ENCODE results near the gene AMBN.

DNA sequence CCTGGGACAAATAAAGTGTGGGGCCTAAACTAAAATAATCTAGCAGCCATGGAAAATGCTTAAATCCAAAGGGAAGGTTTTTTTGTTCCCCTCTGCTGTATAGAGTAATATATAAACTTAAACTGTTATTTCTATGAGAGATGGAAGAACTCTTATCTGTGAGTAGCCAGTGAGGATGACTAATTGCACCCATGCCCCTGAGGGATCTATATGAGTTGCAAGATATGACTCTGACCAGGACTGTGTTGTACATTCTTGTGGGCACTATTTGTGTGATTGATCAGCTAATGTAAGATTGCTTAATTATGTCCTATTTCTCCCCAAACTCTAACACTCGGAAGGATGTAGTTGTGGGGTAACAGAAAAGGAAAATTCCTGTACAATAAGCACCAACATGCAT, 35.2 kb upstream of the AMBN start:
- TF ChIP-seq TAF1 (IDR thresholded peaks at IDR 0.05; ENCODE audit: low read depth), result no peak
- no peak for TF ChIP-seq ZBTB7A (IDR thresholded peaks at IDR 0.05; ENCODE audit: low read depth)
- no peak for TF ChIP-seq YY1 (IDR thresholded peaks at IDR 0.05; ENCODE audit: low read depth)
- TF ChIP-seq, protein P1, sequence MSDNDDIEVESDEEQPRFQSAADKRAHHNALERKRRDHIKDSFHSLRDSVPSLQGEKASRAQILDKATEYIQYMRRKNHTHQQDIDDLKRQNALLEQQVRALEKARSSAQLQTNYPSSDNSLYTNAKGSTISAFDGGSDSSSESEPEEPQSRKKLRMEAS (IDR thresholded peaks at IDR 0.05), result no peak
- TF ChIP-seq, protein P2, sequence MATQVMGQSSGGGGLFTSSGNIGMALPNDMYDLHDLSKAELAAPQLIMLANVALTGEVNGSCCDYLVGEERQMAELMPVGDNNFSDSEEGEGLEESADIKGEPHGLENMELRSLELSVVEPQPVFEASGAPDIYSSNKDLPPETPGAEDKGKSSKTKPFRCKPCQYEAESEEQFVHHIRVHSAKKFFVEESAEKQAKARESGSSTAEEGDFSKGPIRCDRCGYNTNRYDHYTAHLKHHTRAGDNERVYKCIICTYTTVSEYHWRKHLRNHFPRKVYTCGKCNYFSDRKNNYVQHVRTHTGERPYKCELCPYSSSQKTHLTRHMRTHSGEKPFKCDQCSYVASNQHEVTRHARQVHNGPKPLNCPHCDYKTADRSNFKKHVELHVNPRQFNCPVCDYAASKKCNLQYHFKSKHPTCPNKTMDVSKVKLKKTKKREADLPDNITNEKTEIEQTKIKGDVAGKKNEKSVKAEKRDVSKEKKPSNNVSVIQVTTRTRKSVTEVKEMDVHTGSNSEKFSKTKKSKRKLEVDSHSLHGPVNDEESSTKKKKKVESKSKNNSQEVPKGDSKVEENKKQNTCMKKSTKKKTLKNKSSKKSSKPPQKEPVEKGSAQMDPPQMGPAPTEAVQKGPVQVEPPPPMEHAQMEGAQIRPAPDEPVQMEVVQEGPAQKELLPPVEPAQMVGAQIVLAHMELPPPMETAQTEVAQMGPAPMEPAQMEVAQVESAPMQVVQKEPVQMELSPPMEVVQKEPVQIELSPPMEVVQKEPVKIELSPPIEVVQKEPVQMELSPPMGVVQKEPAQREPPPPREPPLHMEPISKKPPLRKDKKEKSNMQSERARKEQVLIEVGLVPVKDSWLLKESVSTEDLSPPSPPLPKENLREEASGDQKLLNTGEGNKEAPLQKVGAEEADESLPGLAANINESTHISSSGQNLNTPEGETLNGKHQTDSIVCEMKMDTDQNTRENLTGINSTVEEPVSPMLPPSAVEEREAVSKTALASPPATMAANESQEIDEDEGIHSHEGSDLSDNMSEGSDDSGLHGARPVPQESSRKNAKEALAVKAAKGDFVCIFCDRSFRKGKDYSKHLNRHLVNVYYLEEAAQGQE (IDR thresholded peaks at IDR 0.05; ENCODE audit: low read depth), result no peak
- no peak for TF ChIP-seq EP300 (IDR thresholded peaks at IDR 0.05; ENCODE audit: borderline replicate concordance)
- TF ChIP-seq EGR1 (IDR thresholded peaks at IDR 0.05), result no peak
- TF ChIP-seq CEBPB (IDR thresholded peaks at IDR 0.05), result no peak

All from Ishikawa (cell line).